Measurements from ENCODE around the gene TFAP2E.

The TFAP2E gene

DNA sequence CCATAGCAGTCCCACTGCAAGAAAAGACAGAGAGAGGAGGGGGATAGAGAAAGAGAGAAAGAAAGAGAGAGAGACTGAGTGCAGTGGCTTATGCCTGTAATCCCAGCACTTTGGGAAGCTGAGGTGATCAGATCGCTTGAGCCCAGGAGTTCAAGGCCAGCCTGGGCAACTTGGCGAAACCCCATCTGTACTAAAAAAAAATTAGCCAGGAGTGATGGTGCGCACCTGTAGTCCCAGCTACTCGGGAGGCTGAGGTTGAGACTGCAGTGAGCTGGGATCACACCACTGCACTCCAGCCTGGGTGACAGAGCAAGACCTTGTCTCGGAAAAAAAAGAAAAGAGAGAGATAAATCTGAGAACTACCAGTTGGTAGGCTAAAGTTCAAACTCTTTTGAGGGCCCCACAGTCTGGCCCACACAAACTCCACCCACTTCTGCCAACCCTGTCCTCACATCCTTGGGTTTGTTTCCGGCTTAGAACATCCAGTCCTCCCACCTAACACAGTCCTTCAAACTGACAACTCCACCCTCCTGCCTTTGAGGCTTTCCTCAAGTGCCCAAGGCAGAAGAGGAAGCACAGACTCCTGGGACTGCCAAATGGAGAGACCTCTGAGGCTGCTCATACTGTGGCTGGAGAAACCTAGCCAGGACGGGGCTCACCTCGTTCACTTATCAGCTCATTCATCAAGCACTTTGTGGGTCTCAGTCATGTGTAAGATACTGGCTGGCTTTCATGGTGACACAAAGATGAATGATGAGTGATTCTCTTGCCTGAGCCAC is 20.1 kb downstream of the TFAP2E start:
- no peak for DNase-seq (ENCODE audit: extremely low spot score)
- CTCF ChIA-PET = interaction anchor here (0.6 to 0.9 kb wide), 2 partner anchors 24 to 1138 kb away, joined by 3 to 5 read pairs; no protein-coding TSS in a partner anchor
- TF ChIP-seq ARNT (IDR thresholded peaks at IDR 0.05) (no peak), ELF4 (IDR thresholded peaks at IDR 0.05) (no peak), NFRKB (IDR thresholded peaks at IDR 0.05) (no peak), L3MBTL2 (conservative IDR thresholded peaks at IDR 0.05) (no peak), FOXM1 (IDR thresholded peaks at IDR 0.05; ENCODE audit: borderline replicate concordance) (no peak), FOXA1 (IDR thresholded peaks at IDR 0.05) (no peak), HDGF (IDR thresholded peaks at IDR 0.05; ENCODE audit: borderline replicate concordance) (no peak), BHLHE40 (IDR thresholded peaks at IDR 0.05; ENCODE audit: borderline replicate concordance) (no peak), TARDBP (IDR thresholded peaks at IDR 0.05) (no peak), LEF1 (IDR thresholded peaks at IDR 0.05; ENCODE audit: borderline replicate concordance) (no peak), SUZ12 (IDR thresholded peaks at IDR 0.05) (no peak), CTBP1 (IDR thresholded peaks at IDR 0.05; ENCODE audit: borderline replicate concordance) (no peak), PKNOX1 (IDR thresholded peaks at IDR 0.05) (no peak), SP1 (IDR thresholded peaks at IDR 0.05) (no peak), ZNF384 (IDR thresholded peaks at IDR 0.05) (no peak), FOXK2 (IDR thresholded peaks at IDR 0.05) (no peak)
- POLR2A ChIA-PET = no interaction called here

- no peak for DNase-seq (ENCODE audit: extremely low spot score)
- ChIA-PET CTCF (interaction anchor here (0.6 to 0.9 kb wide), 2 partner anchors 25 to 1137 kb away, joined by 3 to 5 read pairs; no protein-coding TSS in a partner anchor), POLR2A (no interaction called here)
- no peak for TF ChIP-seq BHLHE40 (IDR thresholded peaks at IDR 0.05; ENCODE audit: borderline replicate concordance)
- TF ChIP-seq FOXM1 (IDR thresholded peaks at IDR 0.05; ENCODE audit: borderline replicate concordance) = no peak
- no peak for TF ChIP-seq L3MBTL2 (conservative IDR thresholded peaks at IDR 0.05)
- TF ChIP-seq TARDBP (IDR thresholded peaks at IDR 0.05) = no peak
- TF ChIP-seq FOXK2 (IDR thresholded peaks at IDR 0.05) = no peak
- no peak for TF ChIP-seq PKNOX1 (IDR thresholded peaks at IDR 0.05)
- TF ChIP-seq FOXA1 (IDR thresholded peaks at IDR 0.05) = no peak
- TF ChIP-seq LEF1 (IDR thresholded peaks at IDR 0.05; ENCODE audit: borderline replicate concordance) = no peak
- no peak for TF ChIP-seq ZNF384 (IDR thresholded peaks at IDR 0.05)
- TF ChIP-seq SP1 (IDR thresholded peaks at IDR 0.05) = no peak
- no peak for TF ChIP-seq HDGF (IDR thresholded peaks at IDR 0.05; ENCODE audit: borderline replicate concordance)
- no peak for TF ChIP-seq CTBP1 (IDR thresholded peaks at IDR 0.05; ENCODE audit: borderline replicate concordance)
- no peak for TF ChIP-seq NFRKB (IDR thresholded peaks at IDR 0.05)
- no peak for TF ChIP-seq SUZ12 (IDR thresholded peaks at IDR 0.05)
- TF ChIP-seq ELF4 (IDR thresholded peaks at IDR 0.05) = no peak
- TF ChIP-seq ARNT (IDR thresholded peaks at IDR 0.05) = no peak
Measured at GRCh38 chr1:35594005-35594760, 21.1 kb downstream of the TFAP2E start.

DNA sequence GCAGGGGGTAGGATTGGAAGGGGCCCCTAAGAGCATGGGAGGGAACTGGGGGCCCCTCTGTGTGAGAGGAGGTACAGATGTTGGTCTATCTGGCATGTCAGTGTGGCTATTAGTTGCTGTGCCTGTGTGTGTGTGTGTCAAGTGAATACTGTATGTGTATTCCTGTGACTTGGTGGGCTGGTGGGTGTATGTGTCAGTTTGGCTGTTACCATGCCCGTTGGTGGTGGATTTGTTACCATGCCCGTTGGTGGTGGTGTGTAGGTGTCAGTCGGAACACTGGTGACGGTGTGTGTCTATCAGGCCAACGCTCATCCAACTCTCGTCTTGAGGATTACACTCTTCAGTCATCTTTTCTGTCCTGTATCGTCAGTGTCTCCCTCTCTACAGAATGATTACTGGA is 22.6 kb downstream of the TFAP2E start:
- DNase-seq (ENCODE audit: extremely low spot score) = no peak
- ChIA-PET CTCF (no interaction called here), POLR2A (no interaction called here)
- no peak for TF ChIP-seq FOXM1 (IDR thresholded peaks at IDR 0.05; ENCODE audit: borderline replicate concordance)
- no peak for TF ChIP-seq FOXA1 (IDR thresholded peaks at IDR 0.05)
- no peak for TF ChIP-seq ELF4 (IDR thresholded peaks at IDR 0.05)
- TF ChIP-seq LEF1 (IDR thresholded peaks at IDR 0.05; ENCODE audit: borderline replicate concordance) = no peak
- no peak for TF ChIP-seq SP1 (IDR thresholded peaks at IDR 0.05)

DNA sequence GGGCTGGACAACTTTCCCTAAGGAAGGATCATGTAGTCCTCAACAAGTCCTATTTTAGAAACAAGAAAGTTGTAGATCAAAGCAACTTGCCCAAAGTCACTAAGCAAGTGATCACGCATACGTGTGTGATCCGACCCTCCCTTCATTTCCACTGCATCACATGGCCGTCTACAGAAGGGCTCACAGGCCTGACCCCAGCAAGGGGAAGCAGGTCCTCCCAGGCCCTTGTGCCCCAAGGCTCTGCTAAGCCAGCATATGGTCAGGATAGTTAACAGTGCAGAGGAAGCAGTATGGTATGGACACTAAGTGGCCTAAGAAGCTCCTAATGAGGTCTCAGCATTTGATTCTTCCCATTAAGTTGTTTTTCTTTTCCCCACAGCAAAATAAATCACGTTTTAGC is 24.8 kb downstream of the TFAP2E start:
- no peak for DNase-seq (ENCODE audit: extremely low spot score)
- CTCF ChIA-PET = no interaction called here
- TF ChIP-seq ELF4 (IDR thresholded peaks at IDR 0.05) (no peak), NFRKB (IDR thresholded peaks at IDR 0.05) (no peak), HDGF (IDR thresholded peaks at IDR 0.05; ENCODE audit: borderline replicate concordance) (no peak), BHLHE40 (IDR thresholded peaks at IDR 0.05; ENCODE audit: borderline replicate concordance) (no peak), TARDBP (IDR thresholded peaks at IDR 0.05) (no peak), SP1 (IDR thresholded peaks at IDR 0.05) (no peak), PKNOX1 (IDR thresholded peaks at IDR 0.05) (no peak), FOXM1 (IDR thresholded peaks at IDR 0.05; ENCODE audit: borderline replicate concordance) (no peak), FOXK2 (IDR thresholded peaks at IDR 0.05) (no peak), ZNF384 (IDR thresholded peaks at IDR 0.05) (no peak), LEF1 (IDR thresholded peaks at IDR 0.05; ENCODE audit: borderline replicate concordance) (no peak), SUZ12 (IDR thresholded peaks at IDR 0.05) (no peak), ARNT (IDR thresholded peaks at IDR 0.05) (no peak)
- POLR2A ChIA-PET = no interaction called here

- no peak for DNase-seq (ENCODE audit: extremely low spot score)
- POLR2A ChIA-PET = no interaction called here
- CTCF ChIA-PET = no interaction called here
- TF ChIP-seq ELF4 (IDR thresholded peaks at IDR 0.05) = no peak
- no peak for TF ChIP-seq CTBP1 (IDR thresholded peaks at IDR 0.05; ENCODE audit: borderline replicate concordance)
- no peak for TF ChIP-seq HDGF (IDR thresholded peaks at IDR 0.05; ENCODE audit: borderline replicate concordance)
- no peak for TF ChIP-seq FOXA1 (IDR thresholded peaks at IDR 0.05)
- no peak for TF ChIP-seq FOXK2 (IDR thresholded peaks at IDR 0.05)
Measured at GRCh38 chr1:35598895-35599294, 25.8 kb downstream of the TFAP2E start.

Data from HEK293T (cell line).